ENCODE results near the gene FGD5.

- TF ChIP-seq POLR2A (IDR thresholded peaks at IDR 0.05), result no peak
- TF ChIP-seq CTCF (IDR thresholded peaks at IDR 0.05), result no peak
These were observed 45.4 kb downstream of the FGD5 start for GRCh38 chr3:14864131-14864530.
